K562 (cell line): ENCODE measurements around the gene TBX10. TPM values are rescaled to one million over a fixed set of nuclear protein-coding genes. Genes with fewer than 3 reads are reported as not detected.

Experiments
- CBX2 ChIP-seq: fragments of 200-600 bp; sonication (generic); IDR thresholded peaks from one replicate; pipeline ENCODE4 v1.6.1; 2012; ENCODE audit warnings: mild to moderate bottlenecking, low read length, inconsistent platforms; ENCODE audit not compliant: insufficient read depth, poor library complexity, severe bottlenecking
- CEBPZ ChIP-seq: fragments of 150-350 bp; IDR thresholded peaks from 2 replicates; pipeline ENCODE4 v1.6.1; 2014; ENCODE audit warnings: low read depth, mild to moderate bottlenecking, low read length, borderline replicate concordance
- FIP1L1 ChIP-seq: fragments of 200-400 bp; formaldehyde crosslinking; IDR thresholded peaks from 2 replicates; pipeline ENCODE4 v1.6.1; 2018; ENCODE audit warnings: mild to moderate bottlenecking, low read depth, low read length; ENCODE audit not compliant: poor library complexity, severe bottlenecking
- HLTF ChIP-seq: fragments of 450-650 bp; IDR thresholded peaks from 2 replicates; pipeline ENCODE4 v1.6.1; 2016
- IRF2 ChIP-seq: sonication (generic); formaldehyde crosslinking; IDR thresholded peaks from 2 replicates; pipeline ENCODE4 v1.8.1; 2022; ENCODE audit warnings: mild to moderate bottlenecking, missing genetic modification reagents
- MLLT1 ChIP-seq, 2 experiments: fragments of 450-650 bp; IDR thresholded peaks; 2 replicates each; pipeline ENCODE4 v1.6.1; 2016
- PML ChIP-seq: IDR thresholded peaks from 2 replicates; pipeline ENCODE4 v1.6.1; 2012; ENCODE audit warnings: low read length, inconsistent platforms
- RNF219 ChIP-seq: fragments of 250-450 bp; sonication (Bioruptor Pico); IDR thresholded peaks from 2 replicates; pipeline ENCODE4 v1.5.0; 2022; ENCODE audit warnings: mild to moderate bottlenecking
- RREB1 ChIP-seq: fragments of 250-450 bp; sonication (Bioruptor Pico); IDR thresholded peaks from 2 replicates; pipeline ENCODE4 v1.4.0; 2020
- ZBTB9 ChIP-seq: fragments of 450-650 bp; formaldehyde crosslinking; IDR thresholded peaks from 2 replicates; pipeline ENCODE4 v1.4.0; 2020; ENCODE audit warnings: mild to moderate bottlenecking, moderate library complexity
- ZNF76 ChIP-seq: fragments of 250-450 bp; sonication (Bioruptor Pico); IDR thresholded peaks from 2 replicates; pipeline ENCODE4 v1.4.0; 2020; ENCODE audit warnings: mild to moderate bottlenecking, moderate library complexity, borderline replicate concordance
- polyA plus RNA-seq, 8 experiments: library from polyadenylated mRNA; depleted of rRNA in 4 of 8; stranded (reverse) in 5 of 8; unstranded in 3 of 8; fragments of >200 nt; fragmentation: Nextera tagmentation in 2 of 8; fragmentation: Illumina TruSeq in 1 of 8; extraction: Ambion mirVana in 2 of 8; extraction: Trizol in 1 of 8; gene quantifications; 2 replicates each; pipeline versions ENCODE4 v1.2.1 to v1.2.3, GENCODE V29; 2011 to 2014; ENCODE audit warnings: inconsistent platforms in 1 of 8, missing spikeins in 1 of 8
- total RNA-seq, 7 experiments: library from RNA; depleted of rRNA in 6 of 7; stranded (reverse); fragments of >200 nt in 6 of 7; fragmentation: Illumina TruSeq in 2 of 7; extraction: Trizol in 2 of 7; gene quantifications; 2 replicates each; pipeline versions ENCODE4 v1.2.1 to v1.2.3, GENCODE V29; 2011 to 2021; ENCODE audit warnings: low replicate concordance in 1 of 7

Gene TBX10
- total and polyA plus RNA-seq, 9 of the 15 experiments (the other 6 are each of a cell fraction or from before 2014, with no cell fraction given) = not detected

GRCh38 chr11:67583247-67584204, 56.0 kb downstream of the TBX10 start, which contains the start of gene GSTP1 (continued):
- 0 out of 2 replicates have a peak, but pooled peaks have one; percentile 49 for TF ChIP-seq ZBTB9 (CRISPR knock-in tag)
- no peak for TF ChIP-seq RNF219 (CRISPR knock-in tag)
- TF ChIP-seq CBX2 = no peak
- peak; percentile 12 to 43; a peak in 2 of 4 replicates for TF ChIP-seq MLLT1 (IDR thresholded peaks at IDR 0.05)
- no peak for TF ChIP-seq CEBPZ
- no peak for TF ChIP-seq RREB1
- peak; percentile 51 for TF ChIP-seq FIP1L1
- no peak for TF ChIP-seq HLTF
- TF ChIP-seq ZNF76 (CRISPR knock-in tag) = no peak
- TF ChIP-seq PML = peak; percentile 66; the same call in 1 of the 2 replicates
- no peak for TF ChIP-seq IRF2
